GM15510 (cell line): ENCODE data around the gene MIA2.

ENCODE experiments used
- POLR2A ChIP-seq: IDR thresholded peaks from 3 replicates; pipeline ENCODE4 v1.6.1; 2011; ENCODE audit warnings: borderline replicate concordance; ENCODE audit not compliant: insufficient read length; ENCODE audit errors: extremely low read depth

Gene MIA2

DNA sequence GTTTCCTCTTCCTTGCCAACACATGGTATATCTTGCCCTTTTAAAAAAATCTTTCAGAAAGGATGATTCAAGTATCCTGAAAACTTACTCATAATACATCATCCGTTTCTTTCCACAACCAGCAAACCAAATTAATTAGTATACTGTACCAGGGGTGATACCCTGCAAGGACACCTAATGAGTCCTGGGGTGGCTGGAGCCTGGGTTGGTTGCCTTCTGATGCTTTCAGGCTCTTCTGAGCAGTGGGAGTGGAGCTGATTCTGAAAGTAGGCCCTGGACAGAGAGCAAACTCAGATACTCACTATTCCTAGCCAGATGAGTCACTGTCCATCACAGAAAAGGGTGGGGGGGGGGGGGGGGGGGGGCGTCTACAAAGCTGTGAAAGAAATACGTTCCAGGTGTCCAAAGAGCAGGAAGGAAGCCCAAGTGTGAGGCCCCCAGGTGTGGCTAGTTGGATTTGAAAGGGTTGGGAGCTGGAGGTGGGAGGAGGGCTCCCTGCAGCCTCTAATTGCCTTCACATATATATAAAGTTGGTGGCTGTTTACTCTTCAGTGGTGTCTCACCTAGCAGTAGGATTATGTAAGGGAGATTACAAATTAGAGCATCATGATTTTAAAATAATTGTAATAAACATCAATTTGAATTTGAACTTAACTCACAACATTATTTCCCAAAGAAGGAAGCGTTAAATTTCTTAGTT is 162.0 kb downstream of the MIA2 start:
- no peak for TF ChIP-seq POLR2A

DNA sequence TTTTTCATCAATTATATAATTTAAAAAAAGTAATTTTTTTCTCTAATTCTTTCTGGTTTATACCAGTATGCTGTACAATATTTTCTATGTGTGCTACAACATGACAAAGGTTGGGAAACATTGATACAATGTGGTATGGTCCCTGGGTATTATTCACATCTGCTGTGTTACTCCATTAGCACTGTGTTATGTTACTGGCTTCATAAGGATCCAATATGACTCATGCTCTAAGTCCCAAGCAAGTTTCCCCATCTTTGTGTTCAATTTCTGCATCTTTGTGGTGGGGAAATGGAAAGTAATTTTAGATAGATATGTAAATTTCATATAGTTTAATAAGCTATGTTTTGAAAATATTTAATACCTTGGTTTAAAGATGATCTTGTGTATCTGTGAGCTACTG is 162.7 kb downstream of the MIA2 start:
- no peak for TF ChIP-seq POLR2A

DNA sequence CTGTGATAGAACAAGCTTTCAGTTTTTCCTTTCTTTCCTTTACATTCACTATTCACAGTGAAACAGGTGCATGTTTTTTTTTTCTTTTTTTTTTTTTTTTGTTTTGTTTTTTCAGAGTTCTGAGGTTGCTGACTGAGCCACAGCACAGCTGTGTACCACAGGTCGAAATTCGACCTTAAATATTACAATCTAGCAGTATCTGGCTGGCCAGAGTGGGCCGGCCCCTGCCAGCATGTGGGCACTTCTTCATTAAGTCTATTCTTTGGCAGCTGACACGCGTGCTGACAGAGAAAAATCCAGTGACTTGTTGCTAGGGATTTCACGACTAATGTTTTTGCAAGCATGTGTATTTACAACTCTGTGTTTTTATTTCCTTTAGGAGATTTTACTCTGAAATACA is 164.7 kb downstream of the MIA2 start:
- TF ChIP-seq POLR2A, result no peak

DNA sequence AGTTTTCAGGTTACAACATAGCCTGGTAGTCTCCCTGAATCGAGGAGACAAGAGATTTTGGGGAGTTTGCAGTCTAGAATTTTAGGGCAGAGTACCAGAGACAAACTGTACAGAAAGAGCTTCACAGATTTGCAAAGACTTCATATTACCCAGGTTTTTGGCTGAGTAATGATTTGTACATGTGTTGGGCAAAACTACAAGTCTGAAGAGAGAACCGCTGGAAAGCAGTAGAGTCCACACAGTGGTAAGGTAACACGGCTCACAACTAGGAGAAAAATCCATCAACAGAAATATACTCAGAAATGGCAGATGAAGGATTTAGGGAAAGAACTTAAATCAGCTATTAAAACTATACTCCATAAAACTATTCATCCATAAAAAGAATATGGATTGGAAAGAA is 172.8 kb downstream of the MIA2 start:
- no peak for TF ChIP-seq POLR2A

DNA sequence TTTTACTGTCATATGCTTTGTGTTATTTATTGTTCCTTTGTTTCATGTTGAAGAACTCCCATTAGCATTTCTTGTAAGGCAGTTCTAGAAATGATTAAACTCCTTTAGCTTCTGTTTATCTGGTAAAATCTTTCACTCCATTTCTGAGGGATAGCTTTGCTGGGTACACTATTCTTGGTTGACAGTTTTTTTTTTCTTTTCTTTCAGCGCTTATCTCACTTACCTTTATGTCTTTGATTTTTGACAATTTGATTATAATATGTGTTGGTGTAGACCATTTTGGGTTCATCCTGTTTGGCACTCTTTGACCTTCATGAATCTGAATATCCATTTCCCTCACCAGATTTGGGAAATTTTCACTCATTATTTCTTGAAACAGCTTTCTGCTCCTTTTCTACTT is 182.4 kb downstream of the MIA2 start:
- TF ChIP-seq POLR2A, result no peak

DNA sequence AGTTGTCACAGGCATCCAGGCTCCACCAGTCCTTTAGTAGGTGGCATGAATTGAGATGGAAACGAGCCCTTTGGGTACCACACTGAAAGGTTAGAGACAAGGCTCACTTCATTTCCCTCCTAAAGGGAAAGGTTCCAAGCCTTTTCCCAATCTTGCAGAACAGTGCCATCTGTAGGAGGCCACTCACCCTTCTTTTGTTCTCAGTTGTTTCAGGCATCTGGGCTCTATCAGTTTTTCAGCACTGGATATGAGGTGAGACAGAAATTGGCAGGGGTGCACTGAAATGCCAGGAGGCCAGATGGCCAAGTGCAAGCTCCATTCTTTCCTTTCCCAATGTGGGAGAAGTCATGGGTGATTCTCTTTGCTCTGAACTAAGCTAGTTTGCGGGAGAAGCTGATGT is 183.3 kb downstream of the MIA2 start:
- TF ChIP-seq POLR2A, result no peak

DNA sequence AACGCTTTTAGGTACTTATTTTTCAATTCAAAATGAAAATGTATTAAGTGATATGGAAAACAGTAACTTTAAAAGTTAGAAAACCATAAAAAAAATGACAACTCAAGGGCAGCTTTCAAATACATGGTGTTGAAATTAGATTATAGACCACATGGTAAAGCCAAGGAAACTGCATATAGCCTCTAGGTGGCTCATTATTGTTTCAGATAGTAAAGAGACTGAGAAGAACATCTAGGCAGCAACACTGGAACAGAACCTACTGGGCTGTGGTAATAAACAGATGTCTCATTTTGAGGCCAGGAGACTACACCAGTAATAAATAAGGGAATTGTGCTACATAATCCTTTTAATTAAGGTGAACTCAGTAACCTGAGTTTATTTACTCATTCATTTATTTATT is 185.6 kb downstream of the MIA2 start:
- no peak for TF ChIP-seq POLR2A

DNA sequence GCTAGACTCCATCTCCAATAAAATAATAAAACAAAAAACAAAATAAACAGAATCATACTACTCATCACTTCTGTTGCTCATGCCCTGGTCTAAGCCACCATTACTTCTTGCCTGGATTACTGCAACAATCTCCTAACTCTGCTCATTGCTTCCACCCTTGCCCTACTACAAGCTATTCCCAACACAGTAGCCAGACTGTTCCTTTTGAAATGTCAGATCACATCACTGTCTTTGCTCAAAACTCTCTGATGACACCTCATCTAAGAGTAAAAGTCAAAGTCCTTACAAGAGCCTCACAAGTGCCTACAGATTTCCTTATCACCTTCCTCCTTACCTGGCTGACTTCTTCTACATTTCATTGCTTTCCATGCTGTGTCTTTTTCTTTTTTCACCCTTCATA is 188.5 kb downstream of the MIA2 start:
- TF ChIP-seq POLR2A, result no peak

DNA sequence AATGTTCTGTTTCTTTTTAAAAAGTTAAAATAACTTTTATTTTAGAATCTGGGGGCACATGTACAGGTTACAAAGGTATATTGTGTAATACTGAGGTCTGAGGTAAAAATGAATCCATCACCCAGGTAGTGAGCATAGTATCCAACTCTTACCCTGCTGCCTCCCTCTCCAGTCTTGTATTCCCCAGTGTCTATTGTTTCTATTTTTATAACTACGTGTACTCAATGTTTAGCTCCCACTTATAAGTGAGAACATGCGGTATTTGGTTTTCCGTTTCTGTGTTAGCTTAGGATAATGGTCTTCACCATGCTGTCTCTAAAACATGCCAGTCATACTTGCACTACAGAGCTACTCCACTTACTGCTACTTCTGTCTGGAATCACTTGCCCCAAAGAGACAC is 190.1 kb downstream of the MIA2 start:
- no peak for TF ChIP-seq POLR2A

DNA sequence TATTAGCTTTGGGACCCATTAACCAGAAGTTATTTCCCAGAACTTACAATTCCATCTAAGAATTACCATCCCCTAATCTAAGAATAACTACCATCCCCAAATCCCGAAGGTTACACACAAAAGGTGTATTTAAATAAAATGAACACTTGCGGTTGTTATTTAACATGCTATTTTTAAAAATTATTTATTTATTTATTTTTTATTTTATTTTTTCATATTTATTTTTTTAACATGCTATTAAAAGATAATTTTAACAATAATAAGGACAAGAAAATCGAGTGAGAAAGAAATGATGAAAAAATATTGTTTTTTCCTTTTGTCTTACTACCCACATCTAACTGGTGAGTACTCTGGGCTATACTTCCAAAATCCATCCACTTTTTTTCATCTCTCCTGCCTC is 192.2 kb downstream of the MIA2 start:
- TF ChIP-seq POLR2A, result no peak

DNA sequence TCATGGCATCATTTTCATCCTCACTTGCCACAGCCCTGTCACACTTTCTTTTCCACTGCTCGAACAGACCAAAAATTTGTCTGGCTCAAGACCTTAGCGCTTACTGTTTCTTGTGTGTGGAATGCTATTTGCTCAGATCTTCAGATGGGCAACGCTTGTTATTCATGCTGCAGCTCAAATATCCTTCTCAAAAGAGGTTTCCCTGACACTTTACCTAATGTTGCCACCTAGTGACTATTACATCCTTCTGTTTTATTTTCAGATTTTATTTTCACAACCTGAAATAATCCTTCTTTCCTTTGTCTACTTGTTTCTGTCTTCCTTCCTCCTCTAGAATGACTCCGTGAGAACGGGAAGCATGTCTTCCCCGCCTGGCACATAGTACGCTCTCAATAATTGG is 192.9 kb downstream of the MIA2 start:
- TF ChIP-seq POLR2A, result no peak

DNA sequence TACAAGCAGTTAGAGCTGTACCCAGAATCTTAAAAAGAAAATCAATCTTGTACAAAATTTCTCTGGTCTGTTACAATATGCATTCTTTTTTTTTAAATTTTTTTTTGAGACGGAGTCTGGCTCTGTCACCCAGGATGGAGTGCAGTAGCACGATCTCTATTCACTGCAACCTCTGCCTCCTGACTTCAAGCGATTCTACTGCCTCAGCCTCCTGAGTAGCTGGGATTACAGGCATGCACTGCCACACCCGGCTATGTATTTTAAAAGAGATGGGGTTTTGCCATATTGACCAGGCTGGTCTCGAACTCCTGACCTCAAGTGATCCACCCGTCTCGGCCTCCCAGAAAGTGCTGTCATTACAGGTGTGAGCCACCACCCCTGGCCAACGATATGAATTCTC is 194.4 kb downstream of the MIA2 start:
- no peak for TF ChIP-seq POLR2A

DNA sequence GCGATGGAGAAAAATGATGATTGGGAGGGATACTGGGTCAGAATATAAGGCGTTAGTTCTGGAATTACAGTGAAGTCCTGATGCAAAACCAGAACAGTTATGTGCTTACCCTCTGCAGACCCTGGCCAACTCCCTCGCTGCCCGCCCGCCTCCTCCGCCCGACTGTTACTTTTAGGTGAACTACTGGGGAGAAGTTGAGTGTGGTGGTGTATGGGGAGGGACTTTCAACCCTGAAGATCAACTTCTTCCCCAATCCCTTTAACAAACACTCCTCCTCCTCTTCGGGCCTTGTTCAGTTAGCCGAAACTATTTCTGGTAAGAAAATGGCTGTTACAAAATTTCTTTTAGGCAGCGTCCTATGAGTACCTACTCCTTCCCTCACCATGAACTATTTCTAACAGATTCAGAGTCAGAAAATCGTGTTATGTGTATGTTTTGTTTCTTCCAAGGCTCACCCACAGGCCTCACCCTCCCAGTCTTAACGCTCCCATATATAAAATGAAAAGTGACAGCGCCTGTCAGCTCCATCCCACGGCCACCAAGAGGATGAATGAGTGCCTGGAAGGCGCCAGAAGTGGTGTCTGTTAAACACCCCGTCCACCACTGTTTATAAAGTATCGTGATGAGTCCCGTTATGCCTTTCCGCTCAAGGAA is 197.2 kb downstream of the MIA2 start:
- TF ChIP-seq POLR2A, result no peak

DNA sequence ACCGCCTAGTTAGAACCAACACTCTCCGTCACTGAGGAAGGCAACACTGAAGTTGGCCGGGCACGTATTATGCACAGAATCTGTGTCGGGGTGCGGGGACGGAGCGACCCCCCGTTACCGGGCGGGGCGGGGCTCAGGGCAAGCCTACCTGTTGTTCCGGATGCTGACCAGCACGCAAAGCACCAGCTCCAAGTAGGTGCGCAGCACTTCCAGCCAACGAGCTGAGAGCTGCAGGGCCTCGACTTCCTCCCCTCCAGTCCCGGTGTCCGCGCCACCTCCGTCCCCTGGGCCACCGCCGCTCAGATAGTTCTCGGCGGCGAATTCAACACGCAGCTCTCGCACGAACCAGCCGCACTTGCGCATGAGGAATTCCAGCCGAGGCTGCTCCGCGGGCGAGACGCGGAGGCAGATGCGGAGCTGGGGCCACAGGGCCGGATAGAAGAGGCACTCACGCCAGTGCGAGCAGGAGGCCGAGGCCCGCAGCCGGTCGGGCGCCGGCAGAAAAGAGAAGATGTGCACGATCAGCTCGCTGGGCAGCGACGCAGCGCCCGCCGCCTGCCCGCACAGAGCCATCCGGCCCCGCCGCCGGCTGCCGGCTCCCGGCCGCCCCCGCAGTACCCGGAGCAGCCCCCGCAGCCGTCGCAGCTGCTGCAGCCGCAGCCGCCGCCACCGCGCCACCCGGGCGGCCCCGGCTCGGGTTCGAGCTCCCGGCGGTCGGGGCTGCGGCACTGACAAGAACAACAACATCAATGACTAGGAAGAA is 197.9 kb downstream of the MIA2 start:
- TF ChIP-seq POLR2A, result peak; percentile 78

DNA sequence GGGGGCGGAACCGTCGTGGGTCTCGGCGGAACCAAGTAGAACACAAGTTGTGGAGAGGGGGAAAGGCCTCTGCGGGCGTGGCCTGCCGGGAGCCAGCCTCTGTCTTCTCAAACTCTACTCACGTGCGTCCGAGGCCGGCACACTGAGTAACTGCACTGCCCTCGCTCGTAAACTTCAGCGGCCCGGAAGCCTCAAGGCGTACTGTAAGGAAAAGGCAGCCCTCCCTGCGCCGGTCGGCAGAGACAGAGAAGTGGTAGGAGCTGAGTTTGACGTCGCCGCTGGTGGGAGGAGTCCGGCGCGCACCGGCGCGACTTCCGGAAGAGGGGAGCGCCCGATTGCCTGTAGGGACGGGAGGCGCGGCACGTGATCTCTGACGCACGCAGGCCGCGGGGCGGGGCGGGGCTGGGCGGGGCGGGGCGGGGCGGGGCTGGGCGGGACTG is 198.5 kb downstream of the MIA2 start, which contains the start of gene FBXO33:
FBXO33 (minus strand) TSS at position 255 of the 440 bp plus-strand sequence. CDS start 271 bp downstream, outside the sequence.
- TF ChIP-seq POLR2A, result no peak

DNA sequence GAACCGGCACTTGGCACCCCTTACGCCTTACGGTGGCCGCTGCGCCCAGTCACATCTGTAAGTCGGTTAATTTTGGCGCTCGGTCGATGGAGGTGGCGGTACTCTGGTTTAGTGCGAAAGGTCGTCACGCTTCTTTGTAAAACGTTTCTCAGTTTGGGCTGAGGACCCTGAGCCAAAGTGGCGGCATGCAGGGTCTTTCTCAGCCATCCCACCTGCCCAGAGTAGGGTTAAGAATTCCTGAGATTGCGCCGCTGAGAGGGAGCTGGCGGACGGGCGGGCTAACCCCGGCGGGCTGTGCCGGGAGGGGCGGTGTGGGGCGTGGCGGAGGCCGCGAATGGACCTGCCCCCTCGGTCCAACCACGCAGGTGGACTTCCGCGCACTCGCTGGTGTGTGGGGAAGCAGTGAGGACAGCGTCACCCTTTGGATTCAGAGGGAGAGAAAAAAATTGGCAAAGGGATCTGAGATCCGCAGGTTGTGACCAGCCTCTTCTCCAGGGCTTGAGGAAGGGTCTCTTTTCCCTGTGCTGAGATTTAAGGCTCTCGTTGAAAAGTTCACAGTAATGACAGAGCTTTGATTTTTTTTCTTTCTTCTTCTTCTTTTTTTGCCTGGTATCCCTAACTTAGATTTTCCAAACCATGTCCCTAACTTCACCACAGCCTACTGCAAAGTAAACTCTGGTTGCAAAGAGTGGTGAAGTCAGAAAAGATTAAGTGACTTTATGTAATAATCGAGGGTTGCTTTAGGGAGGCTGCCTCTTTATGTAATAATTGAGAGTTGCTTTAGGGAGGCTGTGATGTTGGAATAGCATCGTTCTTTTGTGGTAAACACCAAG is 199.1 kb downstream of the MIA2 start:
- TF ChIP-seq POLR2A, result peak; percentile 67

DNA sequence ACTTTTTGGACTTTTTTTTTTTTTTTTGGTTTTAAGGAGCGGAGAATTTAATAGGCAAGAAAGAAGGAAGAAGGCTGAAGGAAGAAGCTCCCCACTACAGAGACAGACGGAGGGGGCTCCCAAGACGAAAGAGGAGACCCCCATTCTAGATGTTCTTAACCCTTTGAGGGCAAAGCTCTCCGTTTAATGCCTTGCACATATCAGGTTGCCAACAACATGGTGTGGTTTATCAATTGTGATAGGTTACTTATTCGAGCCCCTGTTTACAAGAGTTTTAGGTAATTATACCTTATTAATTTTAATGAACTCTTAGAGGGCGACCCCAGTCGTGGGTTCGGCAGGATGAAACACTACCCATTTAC is 199.7 kb downstream of the MIA2 start:
- no peak for TF ChIP-seq POLR2A
